Mesenchymal stem cell (in vitro differentiated cells and primary cell): ENCODE results near the gene BNC2.

Experiments used
- DNase-seq: peaks from one replicate; pipeline ENCODE4 v3.0.0-alpha.2; 2013
- H2AFZ ChIP-seq: one replicate; pipeline ENCODE4 v1.6.1; 2013; ENCODE audit warnings: low read depth, mild to moderate bottlenecking, control low read depth, inconsistent platforms, low read length, moderate library complexity
- H2AK5ac ChIP-seq: 2 replicates; pipeline ENCODE4 v1.6.1; 2013; ENCODE audit warnings: low read length, moderate library complexity, mild to moderate bottlenecking, inconsistent platforms; ENCODE audit not compliant: severe bottlenecking
- H2BK120ac ChIP-seq: one replicate; pipeline ENCODE4 v1.6.1; 2013; ENCODE audit warnings: low read depth, mild to moderate bottlenecking, inconsistent platforms, low read length, moderate library complexity
- H2BK12ac ChIP-seq, 2 experiments: one replicate each; pipeline ENCODE4 v1.6.1; 2013; ENCODE audit warnings: inconsistent platforms in 2 of 2, low read length in 2 of 2, mild to moderate bottlenecking in 2 of 2, moderate library complexity in 2 of 2, control low read depth in 1 of 2
- H2BK15ac ChIP-seq: one replicate; pipeline ENCODE4 v1.6.1; 2013; ENCODE audit warnings: mild to moderate bottlenecking, low read depth, inconsistent platforms; ENCODE audit not compliant: poor library complexity, severe bottlenecking
- H2BK5ac ChIP-seq: 2 replicates; pipeline ENCODE4 v1.6.1; 2013; ENCODE audit warnings: low read depth, mild to moderate bottlenecking, low read length, control low read depth, inconsistent platforms; ENCODE audit not compliant: poor library complexity, severe bottlenecking
- H3K14ac ChIP-seq, 2 experiments: one replicate each; pipeline ENCODE4 v1.6.1; 2013; ENCODE audit warnings: inconsistent platforms in 2 of 2, low read length in 2 of 2, control low read depth in 1 of 2, mild to moderate bottlenecking in 1 of 2, moderate library complexity in 1 of 2
- H3K18ac ChIP-seq, 2 experiments: one replicate each; pipeline ENCODE4 v1.6.1; 2013; ENCODE audit warnings: inconsistent platforms in 2 of 2, low read length in 2 of 2, control low read depth in 1 of 2, low read depth in 1 of 2, mild to moderate bottlenecking in 1 of 2
- H3K23ac ChIP-seq, 2 experiments: one replicate each; pipeline ENCODE4 v1.6.1; 2013; ENCODE audit warnings: inconsistent platforms in 2 of 2, low read length in 2 of 2, mild to moderate bottlenecking in 2 of 2, moderate library complexity in 2 of 2, control low read depth in 1 of 2
- H3K27ac ChIP-seq: 2 replicates; pipeline ENCODE4 v1.5.1; 2013; ENCODE audit warnings: mild to moderate bottlenecking, moderate library complexity, low read length, control low read depth, inconsistent platforms; ENCODE audit not compliant: poor library complexity, severe bottlenecking
- H3K27me3 ChIP-seq, 2 experiments: 2 replicates each; pipeline versions ENCODE4 v1.6.1 to v1.7.0; 2013; ENCODE audit warnings: low read length in 2 of 2, mild to moderate bottlenecking in 2 of 2, moderate library complexity in 2 of 2, control low read depth in 1 of 2, inconsistent platforms in 1 of 2; ENCODE audit not compliant: control insufficient read depth in 1 of 2, insufficient read depth in 1 of 2
- H3K36me3 ChIP-seq, 2 experiments: 2 replicates each; pipeline versions ENCODE4 v1.6.1 to v1.7.0; 2013; ENCODE audit warnings: low read length in 2 of 2, control low read depth in 1 of 2, inconsistent platforms in 1 of 2, low read depth in 1 of 2, mild to moderate bottlenecking in 1 of 2; ENCODE audit not compliant: insufficient read depth in 2 of 2, control insufficient read depth in 1 of 2
- H3K4ac ChIP-seq, 2 experiments: one replicate each; pipeline ENCODE4 v1.6.1; 2013; ENCODE audit warnings: inconsistent platforms in 2 of 2, low read length in 2 of 2, mild to moderate bottlenecking in 2 of 2, moderate library complexity in 2 of 2, control low read depth in 1 of 2, low read depth in 1 of 2
- H3K4me1 ChIP-seq: 2 replicates; pipeline ENCODE4 v1.6.1; 2013; ENCODE audit warnings: low read depth, low read length, control low read depth; ENCODE audit not compliant: control insufficient read depth, insufficient read depth
- H3K4me2 ChIP-seq: 2 replicates; pipeline ENCODE4 v1.6.1; 2013; ENCODE audit warnings: low read length, mild to moderate bottlenecking, inconsistent platforms; ENCODE audit not compliant: poor library complexity, severe bottlenecking
- H3K4me3 ChIP-seq, 2 experiments: 2 replicates each; pipeline versions ENCODE4 v1.5.1 to v1.7.0; 2013; ENCODE audit warnings: low read length in 2 of 2, mild to moderate bottlenecking in 2 of 2, control low read depth in 1 of 2, low read depth in 1 of 2; ENCODE audit not compliant: insufficient read depth in 1 of 2
- H3K79me1 ChIP-seq: replicated peaks from 2 replicates; pipeline ENCODE4 v1.6.1; 2013; ENCODE audit warnings: mild to moderate bottlenecking, control low read depth, low read length, inconsistent platforms; ENCODE audit not compliant: poor library complexity, severe bottlenecking
- H3K9ac ChIP-seq: 2 replicates; pipeline ENCODE4 v1.7.0; 2013; ENCODE audit warnings: mild to moderate bottlenecking, low read length, moderate library complexity
- H3K9me3 ChIP-seq: 2 replicates; pipeline ENCODE4 v1.7.0; 2013; ENCODE audit warnings: mild to moderate bottlenecking, low read length; ENCODE audit not compliant: control insufficient read depth
- H4K8ac ChIP-seq: one replicate; pipeline ENCODE4 v1.6.1; 2013; ENCODE audit warnings: inconsistent platforms, mild to moderate bottlenecking, low read length, moderate library complexity
- H4K91ac ChIP-seq: one replicate; pipeline ENCODE4 v1.6.1; 2013; ENCODE audit warnings: mild to moderate bottlenecking, low read length, inconsistent platforms
- WGBS: methylation state at CpG from one replicate; pipeline ENCODE4 v1.1.7; 2013; ENCODE audit warnings: mixed read lengths; 5-methylcytosine and 5-hydroxymethylcytosine counted together

BNC2 gene

DNA sequence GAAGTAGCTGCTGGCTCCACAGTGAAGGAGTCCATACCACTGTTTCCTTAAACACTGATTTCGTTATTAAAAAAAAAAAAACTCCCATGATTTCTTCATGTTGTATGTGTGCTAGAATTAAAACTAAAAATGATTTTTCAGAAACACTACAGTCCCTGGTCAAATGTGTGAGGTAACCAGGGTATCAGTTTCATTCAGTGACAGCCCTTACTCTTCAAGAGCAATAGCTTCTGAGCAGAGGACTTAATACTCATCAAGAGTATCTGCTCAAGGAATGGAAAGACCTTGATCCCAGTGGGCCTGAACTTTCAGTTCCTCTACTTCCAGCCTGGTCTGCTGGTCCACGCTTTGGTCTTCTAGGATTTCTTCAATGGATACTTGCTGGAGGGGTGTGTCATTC lies 95.1 kb downstream of the BNC2 start:
- H2BK15ac ChIP-seq = no peak overlapping the region
- peaks cover 34% of the 10 kb centered on the region for H3K79me1 ChIP-seq
- WGBS = no CpG with 5 or more reads among the region's 2 CpGs
- no peak overlapping the region for H3K9ac ChIP-seq
- H3K14ac ChIP-seq = no peak overlapping the region
- no peak overlapping the region for H4K91ac ChIP-seq
- H3K23ac ChIP-seq = no peak overlapping the region
- peaks cover 1% of the 10 kb centered on the region for H3K4me1 ChIP-seq
- no peak for DNase-seq
- H3K27me3 ChIP-seq = no peaks in the 10 kb centered on the region
- H3K4me2 ChIP-seq = no peak overlapping the region
- no peak overlapping the region for H3K4me3 ChIP-seq
- H2AFZ ChIP-seq = no peak overlapping the region
- no peak overlapping the region for H4K8ac ChIP-seq
- no peak overlapping the region for H2BK12ac ChIP-seq
- no peak overlapping the region for H3K4ac ChIP-seq
- H3K9me3 ChIP-seq = no peaks in the 10 kb centered on the region
- H3K18ac ChIP-seq = no peak overlapping the region
- H2BK5ac ChIP-seq = no peak overlapping the region
- H2AK5ac ChIP-seq = no peak overlapping the region
- H3K36me3 ChIP-seq = peaks cover 8 to 26% of the 10 kb centered on the region in 2 experiments
- H2BK120ac ChIP-seq = no peak overlapping the region
- H3K27ac ChIP-seq = no peak overlapping the region

- H2AFZ ChIP-seq = no peak overlapping the region
- H3K36me3 ChIP-seq = peaks cover 8 to 28% of the 10 kb centered on the region in 2 experiments
- no peak overlapping the region for H3K9ac ChIP-seq
- H2BK120ac ChIP-seq = no peak overlapping the region
- H2BK12ac ChIP-seq = no peak overlapping the region
- H3K23ac ChIP-seq = no peak overlapping the region
- DNase-seq = no peak
- no peaks in the 10 kb centered on the region for H3K27me3 ChIP-seq
- peaks cover 8% of the 10 kb centered on the region for H3K4me1 ChIP-seq
- H2AK5ac ChIP-seq = no peak overlapping the region
- H2BK5ac ChIP-seq = no peak overlapping the region
- H4K8ac ChIP-seq = no peak overlapping the region
- 97% methylated on average over 5 of the region's 5 CpGs for WGBS
- H3K9me3 ChIP-seq = no peaks in the 10 kb centered on the region
- H3K4me2 ChIP-seq = no peak overlapping the region
- H3K14ac ChIP-seq = no peak overlapping the region
- no peak overlapping the region for H3K18ac ChIP-seq
- H3K79me1 ChIP-seq = peaks cover 43% of the 10 kb centered on the region
- H2BK15ac ChIP-seq = no peak overlapping the region
- no peak overlapping the region for H3K27ac ChIP-seq
- no peak overlapping the region for H4K91ac ChIP-seq
- H3K4me3 ChIP-seq = no peak overlapping the region
- H3K4ac ChIP-seq = no peak overlapping the region
These were observed 96.9 kb downstream of the BNC2 start for GRCh38 chr9:16773617-16774016.

GRCh38 chr9:16773116-16773515 lies 97.4 kb downstream of the BNC2 start:
- Histone ChIP-seq H2BK12ac (no peak overlapping the region), H4K91ac (no peak overlapping the region), H3K4ac (no peak overlapping the region), H3K27ac (no peak overlapping the region), H3K4me2 (no peak overlapping the region), H2AFZ (no peak overlapping the region), H2AK5ac (no peak overlapping the region), H4K8ac (no peak overlapping the region), H3K14ac (no peak overlapping the region), H3K9me3 (no peaks in the 10 kb centered on the region), H3K23ac (peak overlapping the region in 1 of 2 experiments; percentile 77), H3K18ac (no peak overlapping the region), H2BK5ac (no peak overlapping the region), H2BK120ac (no peak overlapping the region), H2BK15ac (no peak overlapping the region), H3K9ac (no peak overlapping the region), H3K79me1 (peaks cover 44% of the 10 kb centered on the region), H3K36me3 (peaks cover 8 to 28% of the 10 kb centered on the region in 2 experiments), H3K4me1 (peaks cover 8% of the 10 kb centered on the region), H3K27me3 (no peaks in the 10 kb centered on the region), H3K4me3 (no peak overlapping the region)
- no peak for DNase-seq
- WGBS = 98% methylated on average over 4 of the region's 4 CpGs

DNA sequence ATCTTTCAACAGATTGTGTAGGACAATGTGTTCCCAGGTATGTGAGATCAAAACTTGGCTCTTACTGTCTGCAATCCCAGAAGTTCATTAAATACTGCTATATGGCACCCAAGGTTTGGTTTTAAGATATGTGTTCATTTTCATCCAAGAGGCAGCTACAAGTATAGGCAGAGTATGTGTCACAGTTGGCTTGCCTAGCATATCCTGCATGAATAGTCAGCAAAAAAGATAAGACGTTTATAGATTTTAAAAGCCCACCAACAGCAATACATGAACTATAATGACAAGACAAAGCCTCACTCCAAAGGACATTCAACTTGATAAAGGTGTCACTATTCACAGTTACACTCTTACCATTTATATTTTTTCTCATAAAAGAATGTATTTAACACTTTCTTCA lies 99.1 kb downstream of the BNC2 start:
- H2BK12ac ChIP-seq = no peak overlapping the region
- WGBS = 89% methylated on average over 1 of the region's 1 CpG
- DNase-seq = no peak

More for the DNA sequence above, 99.1 kb downstream of the BNC2 start:
- H3K23ac ChIP-seq = no peak overlapping the region
- H3K4me3 ChIP-seq = no peak overlapping the region
- no peak overlapping the region for H2BK120ac ChIP-seq
- H3K4me2 ChIP-seq = no peak overlapping the region
- peaks cover 8% of the 10 kb centered on the region for H3K4me1 ChIP-seq
- no peak overlapping the region for H3K9ac ChIP-seq
- no peak overlapping the region for H4K91ac ChIP-seq
- no peak overlapping the region for H4K8ac ChIP-seq
- peaks cover 8 to 26% of the 10 kb centered on the region in 2 experiments for H3K36me3 ChIP-seq
- H2BK5ac ChIP-seq = no peak overlapping the region
- no peak overlapping the region for H3K27ac ChIP-seq
- H3K27me3 ChIP-seq = no peaks in the 10 kb centered on the region
- H3K9me3 ChIP-seq = no peaks in the 10 kb centered on the region
- H3K14ac ChIP-seq = no peak overlapping the region
- no peak overlapping the region for H3K18ac ChIP-seq
- peaks cover 45% of the 10 kb centered on the region for H3K79me1 ChIP-seq
- no peak overlapping the region for H2AK5ac ChIP-seq
- H3K4ac ChIP-seq = no peak overlapping the region
- no peak overlapping the region for H2AFZ ChIP-seq
- H2BK15ac ChIP-seq = no peak overlapping the region
